Activated CD4-positive, alpha-beta T cell treated with anti-CD3 and anti-CD28 coated beads for 24 hours (primary cell): ENCODE results near the gene IL23R.

Experiments
- DNase-seq, 2 donors: peaks; one replicate each; pipeline ENCODE4 v3.0.0-alpha.2; 2020; ENCODE audit warnings: low read depth in 2 of 2

The IL23R gene

DNA sequence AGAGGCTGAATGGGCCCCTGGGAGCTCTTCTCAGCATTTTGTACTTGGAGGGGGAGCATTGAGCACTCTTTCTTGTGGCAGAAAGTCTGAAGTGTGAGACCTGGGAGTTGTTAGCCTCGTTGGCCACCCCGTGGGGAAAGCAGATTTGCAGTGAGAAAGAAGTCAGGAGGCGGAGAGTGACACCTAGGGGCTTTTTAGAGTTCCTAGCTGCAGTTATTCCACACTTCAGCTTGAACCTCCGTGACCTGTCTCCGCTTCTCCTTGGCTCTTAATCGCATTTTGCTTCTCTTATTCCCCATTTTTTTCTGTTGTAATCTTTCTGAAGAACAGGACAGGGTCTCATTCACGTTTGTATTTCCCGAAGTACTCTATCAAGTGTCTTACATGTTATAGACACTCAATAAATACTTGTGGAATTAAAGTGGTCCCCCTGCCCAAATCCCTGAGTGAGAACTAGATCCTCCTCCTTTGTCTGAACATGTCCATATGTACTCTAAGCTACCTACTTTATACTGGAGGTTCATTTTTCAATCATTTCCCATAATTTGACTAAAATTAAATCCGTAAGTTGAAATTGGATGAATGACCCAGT is 17.0 kb upstream of the IL23R start:
- DNase-seq = peak in 1 of 2 donors; percentile 45

DNA sequence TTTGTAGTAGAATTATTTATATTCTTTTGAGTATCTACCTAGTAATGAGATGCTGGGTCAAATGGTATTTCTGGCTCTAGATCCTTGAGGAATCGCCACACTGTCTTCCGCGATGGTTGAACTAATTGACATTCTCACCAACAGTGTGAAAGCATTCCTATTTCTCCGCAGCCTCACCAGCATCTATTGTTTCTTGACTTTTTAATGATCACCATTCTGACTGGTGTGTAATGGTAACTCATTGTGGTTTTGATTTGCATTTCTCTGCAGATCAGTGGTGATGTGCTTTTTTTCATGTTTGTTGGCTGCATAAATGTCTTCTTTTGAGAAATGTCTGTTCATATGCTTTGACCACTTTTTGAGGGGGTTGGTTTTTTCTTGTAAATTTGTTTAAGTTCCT is 15.3 kb upstream of the IL23R start:
- DNase-seq = no peak

DNA sequence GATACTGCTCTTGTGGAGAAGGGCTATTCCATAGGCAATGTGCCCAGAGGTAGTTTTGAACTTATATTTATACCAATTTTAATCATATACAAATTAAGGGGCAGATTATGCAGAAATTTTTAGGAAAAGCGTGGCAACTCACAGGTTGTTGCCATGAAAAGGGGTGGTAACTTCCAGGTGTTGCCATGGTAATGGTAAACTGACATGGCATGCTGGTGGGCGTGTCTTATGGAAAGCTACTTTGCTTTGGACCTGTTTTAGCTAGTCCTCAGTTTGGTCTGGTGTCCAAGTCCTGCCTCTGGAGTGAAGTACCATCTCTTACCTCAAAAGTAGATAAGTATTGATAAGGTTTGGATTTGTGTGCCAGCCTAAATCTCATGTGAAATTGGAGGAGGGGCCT is 7.9 kb upstream of the IL23R start:
- DNase-seq = no peak

DNA sequence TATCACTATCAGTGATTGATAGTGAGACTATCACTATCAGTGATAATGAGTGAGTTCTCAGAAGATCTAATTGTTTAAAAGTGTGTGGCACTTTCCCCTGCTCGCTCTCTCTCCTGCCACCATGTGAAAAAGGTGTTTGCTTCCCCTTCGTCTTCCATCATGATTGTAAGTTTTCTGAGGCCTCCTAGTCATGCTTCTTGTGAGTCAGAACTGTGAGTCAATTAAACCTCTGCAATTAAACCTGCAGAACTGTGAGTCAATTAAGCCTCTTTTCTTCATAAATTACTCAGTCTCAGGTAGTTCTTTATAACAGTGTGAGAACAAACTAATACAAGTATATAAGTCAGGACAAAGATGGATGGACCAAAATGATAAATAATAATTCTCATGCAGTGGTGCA is 7.0 kb upstream of the IL23R start:
- no peak for DNase-seq

DNA sequence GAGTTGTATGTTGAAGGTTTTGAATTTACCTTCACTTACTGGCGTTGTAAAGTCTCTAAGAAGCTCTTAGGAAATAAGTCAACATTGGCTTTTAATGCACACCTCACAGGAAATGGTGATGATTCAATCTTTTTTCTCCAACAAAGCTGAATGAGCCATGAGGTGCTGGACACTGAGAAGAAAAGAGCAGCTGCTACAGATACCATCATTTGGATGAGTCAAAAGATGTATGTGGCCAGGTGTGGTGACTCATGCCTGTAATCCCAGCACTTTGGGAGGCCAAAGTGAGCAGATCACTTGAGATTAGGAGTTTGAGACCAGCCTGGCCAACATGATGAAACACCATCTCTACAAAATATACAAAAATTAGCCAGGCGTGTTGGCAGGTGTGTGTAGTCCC is 3.3 kb upstream of the IL23R start:
- no peak for DNase-seq

DNA sequence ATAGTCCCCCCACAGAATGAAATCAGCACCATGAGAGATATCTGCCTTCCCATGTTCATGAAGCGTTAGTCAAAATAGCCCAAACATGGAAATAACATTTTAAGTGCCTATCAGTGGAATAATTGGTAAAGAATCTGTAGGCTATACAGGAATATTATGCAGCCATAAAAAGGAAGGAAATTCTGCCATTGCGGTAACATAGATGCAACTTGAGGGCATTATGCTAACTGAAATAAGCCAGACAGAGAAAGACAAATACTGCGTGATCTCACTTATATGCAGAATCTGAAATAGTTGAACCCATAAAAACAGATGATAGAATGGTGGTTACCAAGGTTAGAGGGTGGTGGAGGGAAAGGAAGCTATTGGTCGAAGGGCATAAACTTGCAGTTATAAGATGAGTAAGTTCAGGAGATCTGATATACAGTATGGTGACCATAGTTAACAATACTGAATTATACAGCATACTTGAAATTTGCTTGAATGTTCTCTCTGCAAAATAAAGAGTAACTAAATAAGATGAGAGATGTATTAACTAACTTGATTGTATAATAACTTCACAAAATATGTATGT is 699 bp upstream of the IL23R start:
- DNase-seq = no peak

DNA sequence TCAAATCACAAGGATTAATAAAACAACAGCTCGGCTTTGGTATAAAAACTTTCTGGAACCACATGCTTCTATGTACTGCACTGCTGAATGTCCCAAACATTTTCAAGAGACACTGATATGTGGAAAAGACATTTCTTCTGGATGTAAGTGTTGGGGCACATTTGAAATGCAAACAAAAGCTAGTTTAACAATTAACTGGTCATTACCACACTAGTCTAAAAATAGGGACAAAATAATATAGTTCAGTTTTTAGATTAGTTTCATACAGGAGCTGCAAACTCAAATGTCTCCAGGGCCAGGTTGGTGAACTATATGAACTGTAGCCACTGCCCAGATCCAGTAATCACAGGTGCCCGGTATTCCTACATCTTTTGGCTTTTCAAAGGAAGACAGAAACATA is 3.2 kb downstream of the IL23R start:
- no peak for DNase-seq

DNA sequence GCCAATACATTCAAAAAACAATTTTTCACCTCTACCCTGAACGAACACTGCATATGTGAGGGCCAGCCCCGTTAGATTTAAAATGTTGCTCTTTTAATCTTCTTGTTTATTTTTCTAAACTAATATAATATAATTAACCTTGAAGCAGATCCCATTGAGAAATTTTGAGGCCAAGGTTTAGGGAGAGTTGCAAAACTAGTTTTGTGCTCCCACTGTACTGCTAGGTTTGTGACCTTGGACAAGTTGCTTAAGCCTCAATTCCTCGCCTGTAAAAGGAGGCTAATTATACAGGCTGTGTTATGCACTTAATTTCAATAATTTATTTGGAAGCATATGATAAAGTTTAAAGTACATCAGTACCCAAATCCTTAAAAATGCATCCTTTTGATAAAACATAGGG is 3.7 kb downstream of the IL23R start:
- no peak for DNase-seq

DNA sequence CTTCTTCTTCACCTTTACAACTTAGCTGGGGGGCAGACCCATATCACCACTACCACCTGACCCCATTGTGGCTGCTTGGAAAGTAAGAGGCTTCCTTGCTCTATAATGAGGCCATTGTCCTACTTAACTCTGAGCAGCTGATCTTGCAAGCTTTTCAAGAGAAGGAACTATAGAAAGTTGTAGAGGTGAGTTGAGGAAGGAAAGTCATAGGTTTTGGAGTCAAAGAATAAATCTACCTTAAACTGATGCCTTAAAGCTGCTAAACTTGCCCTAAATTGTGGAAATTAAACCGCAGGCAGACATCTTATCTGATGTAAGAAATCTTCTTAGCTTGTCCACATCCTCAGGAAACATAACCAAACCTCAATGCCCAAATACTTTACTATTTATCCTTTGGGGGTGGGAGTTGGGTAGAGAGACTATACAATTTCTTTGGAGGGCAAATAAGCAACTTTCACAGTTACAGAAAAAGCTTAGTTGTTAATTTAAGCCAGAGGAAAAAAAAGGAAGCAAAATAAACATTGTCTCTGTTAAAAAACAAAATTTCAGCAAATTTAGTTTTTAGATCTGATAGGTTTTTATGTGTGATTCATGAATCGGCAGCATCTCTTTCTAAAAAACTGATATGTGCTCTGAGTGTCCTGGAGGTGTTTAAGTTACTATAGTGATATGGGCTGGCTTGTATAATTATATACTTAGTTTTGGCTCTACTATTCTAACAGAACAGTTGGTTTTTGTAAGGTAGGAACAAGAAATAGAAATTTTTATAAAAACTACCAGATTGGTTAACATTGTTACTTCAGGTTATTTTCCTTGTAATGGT is 4.7 kb downstream of the IL23R start:
- no peak for DNase-seq

DNA sequence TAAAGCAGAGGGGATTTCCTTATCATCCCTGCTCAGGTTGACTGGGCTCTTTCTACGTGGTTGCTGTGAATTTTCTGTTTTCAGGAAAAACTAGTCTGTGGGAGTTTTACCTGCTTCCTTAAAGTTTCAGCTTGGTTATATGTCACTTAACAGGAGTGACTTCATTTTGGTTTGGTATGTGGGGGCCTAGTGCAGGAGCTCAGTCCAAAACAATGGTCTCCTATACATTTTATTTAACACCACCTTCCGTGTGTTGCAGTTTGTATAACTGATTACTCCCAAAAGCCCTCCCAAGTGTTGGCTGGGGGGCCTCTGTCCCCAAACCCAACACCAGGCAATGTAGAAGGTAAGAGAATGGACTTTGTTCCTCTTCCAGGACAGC is 5.3 kb downstream of the IL23R start:
- no peak for DNase-seq

DNA sequence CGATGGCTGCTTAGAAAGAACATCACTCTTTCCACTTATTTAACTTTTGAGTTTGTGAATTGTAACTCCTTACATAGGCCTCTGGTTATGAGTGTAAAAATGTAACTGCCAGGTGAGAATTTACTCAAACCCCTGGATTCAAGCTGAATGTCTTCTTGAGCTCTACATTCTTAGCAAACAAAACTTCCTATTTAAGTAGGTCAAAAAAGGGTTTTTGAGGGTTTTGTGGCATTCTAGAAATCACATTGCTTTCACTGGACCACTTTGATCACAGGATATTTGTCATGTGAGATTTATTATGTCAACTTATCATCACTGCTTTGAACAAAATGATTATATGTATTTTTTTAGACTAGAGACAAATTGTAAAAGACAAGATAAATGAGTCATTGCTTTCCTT is 5.7 kb downstream of the IL23R start:
- DNase-seq = no peak

DNA sequence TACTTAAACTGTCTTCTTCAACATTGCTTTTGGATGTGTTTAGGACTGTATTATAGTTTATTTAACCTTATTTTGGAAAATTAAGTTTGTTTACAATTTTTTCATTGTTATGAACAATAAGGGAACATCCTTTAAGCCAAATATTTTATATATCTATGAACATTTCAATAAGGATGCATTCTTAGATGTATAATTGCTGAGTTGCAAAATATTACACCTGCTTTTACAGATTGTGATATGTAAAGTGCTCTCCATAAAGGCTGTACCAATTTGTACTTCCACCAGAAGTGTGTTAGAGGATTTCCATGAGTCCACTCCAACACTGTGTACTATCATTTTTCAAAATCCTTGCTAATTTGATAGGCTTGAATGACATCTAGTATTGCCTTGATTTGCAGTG is 7.7 kb downstream of the IL23R start:
- no peak for DNase-seq

DNA sequence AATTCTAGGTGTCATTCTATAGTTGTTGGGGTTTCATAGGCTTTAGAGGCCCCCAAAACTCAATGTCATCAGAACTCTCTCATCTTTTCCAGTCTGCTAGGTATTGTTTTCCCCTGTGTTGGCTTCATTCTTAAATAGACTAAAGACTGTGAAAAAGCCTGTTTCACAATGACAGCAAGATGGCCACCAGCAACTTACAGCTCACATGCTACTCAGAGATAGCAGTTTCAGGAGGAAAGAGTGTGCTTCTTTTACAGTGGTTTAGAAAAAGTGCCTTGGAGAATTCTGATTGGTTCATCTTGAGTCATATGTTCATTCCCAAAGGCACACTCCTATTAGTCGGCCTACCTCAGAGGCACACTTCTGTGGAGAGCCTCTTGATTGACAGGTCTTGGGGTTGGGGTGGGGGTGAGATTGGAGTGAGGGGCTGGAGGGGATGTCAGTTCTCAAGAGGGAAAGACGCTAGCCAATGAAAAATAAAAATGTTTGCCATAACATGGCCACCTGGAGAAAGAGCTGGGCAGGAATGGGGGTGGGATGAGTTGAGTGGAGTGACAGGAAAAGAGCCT is 8.5 kb downstream of the IL23R start:
- no peak for DNase-seq

DNA sequence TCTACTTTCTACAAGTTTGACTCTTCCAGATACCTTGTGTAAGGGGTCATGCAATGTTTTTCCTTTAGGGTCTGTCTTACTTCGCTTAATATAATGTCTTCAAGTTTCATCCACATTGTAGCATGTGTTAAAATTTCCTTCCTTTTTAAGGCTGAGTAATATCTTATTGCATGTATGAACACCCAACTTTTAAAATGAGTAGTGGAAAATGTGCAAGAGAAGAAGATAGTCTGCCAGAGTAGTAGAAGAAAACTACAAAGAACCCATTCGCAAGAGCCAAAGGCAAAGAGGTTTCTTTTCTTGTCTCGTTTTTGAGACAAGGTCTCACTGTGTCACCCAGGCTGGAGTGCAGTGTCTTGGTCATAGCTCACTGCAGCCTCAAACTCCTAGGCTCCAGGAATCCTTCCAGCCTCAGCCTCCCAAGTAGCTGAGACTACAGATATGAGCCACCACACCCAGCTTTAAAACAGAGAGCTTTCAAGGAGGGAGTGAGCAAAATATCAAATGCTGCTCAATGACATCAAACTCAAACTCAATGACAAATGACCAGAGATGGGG is 9.4 kb downstream of the IL23R start:
- no peak for DNase-seq

DNA sequence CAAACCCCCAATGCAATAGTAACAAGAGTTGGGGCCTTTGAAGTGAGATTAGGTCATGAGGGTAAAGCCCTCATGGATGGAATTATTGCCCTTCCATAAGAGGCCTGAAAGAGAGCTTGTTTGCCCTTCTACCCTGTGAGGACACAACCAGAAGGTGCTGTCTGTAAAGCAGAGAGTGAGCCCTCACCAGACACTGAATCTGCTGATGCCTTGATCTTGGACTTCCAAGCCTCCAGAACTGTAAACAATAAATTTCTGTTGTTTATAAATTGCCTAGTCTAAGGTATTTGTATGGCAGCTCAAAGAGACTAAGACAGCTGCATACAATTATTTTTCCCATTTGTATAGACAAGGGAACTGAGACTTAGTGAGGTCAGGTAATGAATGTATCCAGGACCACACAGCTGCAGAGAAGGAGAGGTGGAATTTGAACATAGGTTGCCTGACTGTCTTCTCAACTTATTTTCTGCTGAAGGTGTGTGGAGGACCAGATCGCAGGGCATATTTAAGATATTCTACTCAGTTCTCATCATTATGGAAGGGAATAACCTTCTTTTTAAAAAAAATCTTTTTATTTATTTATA is 18.7 kb downstream of the IL23R start:
- no peak for DNase-seq

DNA sequence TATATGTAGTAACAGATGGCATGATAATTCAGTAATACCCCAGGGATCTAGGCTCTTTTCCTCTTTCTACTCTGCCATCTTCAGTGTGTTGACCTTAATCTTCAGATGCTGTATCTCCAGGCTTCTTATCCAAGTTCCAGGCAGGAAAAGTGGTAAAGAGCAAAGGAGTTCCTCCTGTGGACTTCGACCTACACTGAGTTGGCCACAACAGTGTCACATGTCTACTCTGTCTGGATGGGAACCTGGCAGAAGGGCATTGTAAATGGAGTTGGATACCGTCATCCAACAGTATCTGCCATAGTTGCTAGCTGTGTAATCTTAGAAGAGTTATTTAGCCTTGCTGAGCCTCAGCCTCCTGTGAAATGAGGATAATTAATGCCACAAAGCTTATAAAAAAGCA is 21.9 kb downstream of the IL23R start:
- no peak for DNase-seq

DNA sequence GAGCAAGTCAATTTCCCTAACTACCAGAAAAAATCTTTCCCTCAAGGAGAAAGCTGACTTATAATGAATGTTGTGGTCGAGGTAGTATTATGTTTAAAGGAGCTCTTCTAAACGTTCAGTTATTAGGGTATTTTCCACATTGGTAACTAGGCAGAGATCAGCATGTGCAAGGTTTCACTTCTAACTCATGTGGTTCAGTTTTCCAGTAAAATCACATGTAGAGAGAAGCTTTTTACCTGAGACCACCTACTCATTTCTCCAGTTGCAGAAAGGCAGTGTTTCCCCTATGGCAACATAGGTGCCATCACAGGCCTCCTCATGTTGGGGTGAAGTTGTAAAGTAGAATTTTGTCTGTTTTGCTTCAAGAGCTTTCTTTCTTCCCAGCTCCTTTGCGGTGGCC is 23.7 kb downstream of the IL23R start:
- DNase-seq = no peak

DNA sequence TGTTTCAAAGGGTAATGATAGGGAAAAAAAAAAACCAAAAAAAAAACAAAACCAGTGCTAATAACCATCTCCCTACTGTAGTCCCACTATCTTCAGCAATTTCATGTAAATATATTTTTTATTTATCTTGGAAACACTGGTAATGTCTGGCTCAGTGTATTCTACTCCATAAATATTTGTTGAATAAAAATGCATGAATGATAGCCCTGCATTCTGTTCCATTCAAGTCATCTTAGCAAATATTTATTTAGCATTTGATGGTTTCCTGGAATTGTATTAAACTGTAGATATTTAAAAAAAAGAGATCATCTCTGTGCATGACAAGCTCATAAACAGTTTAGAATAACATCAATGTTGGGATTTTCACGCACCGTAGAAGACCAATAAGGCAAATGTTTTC is 24.2 kb downstream of the IL23R start:
- DNase-seq = no peak

DNA sequence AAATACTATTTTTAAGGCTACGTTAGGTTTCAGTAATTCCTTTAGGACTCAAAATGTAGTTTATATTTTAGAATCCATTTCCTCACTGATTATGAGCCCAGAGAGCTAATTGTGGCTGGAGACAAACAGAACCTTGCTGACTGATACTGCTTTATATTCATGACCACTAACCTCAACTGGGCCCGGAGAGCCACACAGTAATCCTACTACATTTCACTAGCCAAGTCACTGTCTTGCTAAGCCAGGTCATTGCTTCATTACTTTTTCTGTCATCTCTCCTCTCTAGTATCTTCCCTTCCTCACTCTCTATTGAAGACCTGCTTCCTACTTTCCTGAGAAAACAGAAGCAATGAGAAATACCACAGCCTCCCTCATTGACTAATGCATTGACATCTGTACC is 24.7 kb downstream of the IL23R start:
- no peak for DNase-seq

DNA sequence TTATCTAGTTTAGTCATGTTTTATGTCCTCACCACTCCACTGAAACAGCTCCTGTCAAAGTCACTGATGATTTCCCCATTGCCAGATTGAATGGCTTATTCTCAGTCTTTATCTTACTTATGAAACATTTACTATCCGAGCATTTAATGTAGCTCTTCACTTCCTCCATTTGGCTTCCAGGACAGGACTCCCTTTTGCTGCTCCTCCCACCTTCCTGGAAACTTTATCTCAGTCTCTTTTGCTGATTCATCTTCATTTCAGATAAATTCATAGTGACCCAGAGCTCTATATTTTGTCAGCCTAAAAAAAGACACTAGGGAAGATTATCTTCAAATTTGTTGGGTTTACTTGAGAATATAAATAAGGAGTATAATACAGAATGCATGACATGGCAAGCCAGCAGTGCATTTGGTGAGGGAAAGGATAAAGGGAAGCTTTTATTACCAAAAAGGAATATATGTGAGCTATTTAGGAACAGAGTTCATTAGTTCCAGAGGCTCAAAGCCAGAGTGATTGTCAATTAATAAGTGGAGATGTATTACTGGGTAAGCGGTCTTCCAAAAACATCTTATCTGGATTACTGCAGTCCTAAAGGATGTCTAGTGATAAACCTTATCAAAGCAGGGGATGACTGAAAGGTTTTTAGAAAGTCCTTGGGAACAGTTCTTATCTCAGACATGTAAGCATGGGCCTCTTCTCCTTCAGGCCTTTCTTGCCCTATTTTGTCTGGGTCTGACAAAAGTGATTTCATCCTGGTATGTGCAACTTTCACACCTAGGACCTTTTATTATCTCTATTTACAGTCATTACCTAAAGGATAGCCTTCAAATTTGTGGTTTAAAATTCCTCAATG is 25.6 kb downstream of the IL23R start:
- no peak for DNase-seq

DNA sequence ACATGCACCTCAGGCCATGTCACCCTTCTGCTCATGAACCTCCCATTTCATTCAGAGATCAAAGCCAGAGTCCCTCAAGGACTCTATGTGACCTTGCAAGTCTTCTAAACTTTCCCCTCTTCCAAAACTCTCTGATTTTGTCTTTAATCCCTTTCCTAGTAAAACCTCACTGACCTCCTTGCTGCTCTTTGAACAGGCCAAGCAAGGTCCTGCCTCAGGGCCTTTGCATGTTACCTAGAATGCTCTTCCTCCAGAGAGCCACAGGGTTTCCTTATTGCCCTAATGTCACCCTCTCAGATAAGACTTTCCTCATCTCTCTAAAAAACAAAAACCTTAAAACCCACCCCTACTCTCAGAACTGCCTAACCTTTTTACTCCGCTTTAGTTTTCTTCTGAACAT is 26.6 kb downstream of the IL23R start:
- DNase-seq = no peak

DNA sequence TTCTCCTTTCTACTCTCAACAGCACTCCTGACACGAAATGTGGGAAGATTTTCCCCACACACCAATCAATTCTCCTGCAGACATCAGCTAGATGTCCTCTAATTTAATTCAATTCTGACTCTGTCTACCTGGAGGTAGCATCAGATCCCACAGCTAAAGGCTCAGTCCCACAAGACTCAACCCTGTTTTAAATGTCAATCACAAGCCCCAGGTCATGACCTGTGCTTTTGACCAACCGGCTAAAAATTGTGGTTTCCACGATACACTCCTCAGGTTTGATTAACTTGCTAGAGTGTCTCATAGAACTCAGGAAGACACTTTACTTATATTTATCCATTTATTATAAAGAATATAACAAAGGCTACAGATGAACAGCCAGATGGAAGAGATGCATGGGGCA is 27.4 kb downstream of the IL23R start:
- no peak for DNase-seq
